Activated naive CD8-positive, alpha-beta T cell treated with anti-CD3 and anti-CD28 coated beads for 36 hours (primary cell): ENCODE data around the gene CACNA2D1. TPM values are rescaled to one million over a fixed set of nuclear protein-coding genes. Genes with fewer than 3 reads are reported as not detected.

Experiments
- DNase-seq: peaks from one replicate; pipeline ENCODE4 v3.0.0; 2021
- H3K27ac Mint-ChIP-seq: one replicate; pipeline ENCODE4 v1.8.0; 2022; ENCODE audit warnings: mild to moderate bottlenecking, moderate library complexity, mixed read lengths
- H3K27me3 Mint-ChIP-seq: one replicate; pipeline ENCODE4 v1.8.0; 2022; ENCODE audit warnings: mild to moderate bottlenecking, mixed read lengths
- H3K36me3 Mint-ChIP-seq: one replicate; pipeline ENCODE4 v1.8.0; 2021; ENCODE audit warnings: mild to moderate bottlenecking, mixed read lengths
- H3K4me1 Mint-ChIP-seq: one replicate; pipeline ENCODE4 v1.8.0; 2021; ENCODE audit warnings: mixed read lengths
- H3K4me3 Mint-ChIP-seq: one replicate; pipeline ENCODE4 v1.8.0; 2022; ENCODE audit warnings: mild to moderate bottlenecking, moderate library complexity, mixed read lengths
- H3K9me3 Mint-ChIP-seq: one replicate; pipeline ENCODE4 v1.8.0; 2022; ENCODE audit warnings: mixed read lengths
- total RNA-seq, 2 experiments: library from RNA; stranded (reverse); gene quantifications; one replicate each; pipeline ENCODE4 v1.2.3, GENCODE V29; 2021

CACNA2D1 gene
- total RNA-seq, 2 experiments from 2014 or later: not detected

- DNase-seq: no peak
- Mint-ChIP-seq H3K4me3 (no peak overlapping the region), H3K36me3 (no peaks in the 10 kb centered on the region), H3K4me1 (no peaks in the 10 kb centered on the region), H3K9me3 (no peaks in the 10 kb centered on the region), H3K27ac (no peak overlapping the region), H3K27me3 (peaks cover 7% of the 10 kb centered on the region)
Measured at GRCh38 chr7:82230811-82231581, 212.6 kb downstream of the CACNA2D1 start.

- DNase-seq: no peak
- H3K4me1 Mint-ChIP-seq: no peaks in the 10 kb centered on the region
- peaks cover 7% of the 10 kb centered on the region for H3K27me3 Mint-ChIP-seq
- no peak overlapping the region for H3K4me3 Mint-ChIP-seq
- H3K9me3 Mint-ChIP-seq: no peaks in the 10 kb centered on the region
- H3K27ac Mint-ChIP-seq: no peak overlapping the region
- H3K36me3 Mint-ChIP-seq: no peaks in the 10 kb centered on the region
Measured at GRCh38 chr7:82229164-82229563, 214.4 kb downstream of the CACNA2D1 start.

GRCh38 chr7:82226191-82226590 is 217.4 kb downstream of the CACNA2D1 start:
- no peak overlapping the region for H3K4me3 Mint-ChIP-seq

GRCh38 chr7:82224529-82224928 is 219.0 kb downstream of the CACNA2D1 start:
- no peaks in the 10 kb centered on the region for H3K27me3 Mint-ChIP-seq
- H3K9me3 Mint-ChIP-seq: no peaks in the 10 kb centered on the region
- H3K27ac Mint-ChIP-seq: no peak overlapping the region
- H3K4me1 Mint-ChIP-seq: no peaks in the 10 kb centered on the region
- DNase-seq: no peak
- no peak overlapping the region for H3K4me3 Mint-ChIP-seq
- no peaks in the 10 kb centered on the region for H3K36me3 Mint-ChIP-seq

More at GRCh38 chr7:82226191-82226590, 217.4 kb downstream of the CACNA2D1 start:
- Mint-ChIP-seq H3K27ac (no peak overlapping the region), H3K27me3 (peaks cover 1% of the 10 kb centered on the region), H3K4me1 (no peaks in the 10 kb centered on the region), H3K9me3 (no peaks in the 10 kb centered on the region), H3K36me3 (no peaks in the 10 kb centered on the region)
- no peak for DNase-seq

- Mint-ChIP-seq H3K4me3 (no peak overlapping the region), H3K36me3 (no peaks in the 10 kb centered on the region)
- DNase-seq: no peak
Measured at GRCh38 chr7:82223580-82223979, 220.0 kb downstream of the CACNA2D1 start.

GRCh38 chr7:82221152-82221674 is 222.4 kb downstream of the CACNA2D1 start:
- no peaks in the 10 kb centered on the region for H3K9me3 Mint-ChIP-seq
- no peak overlapping the region for H3K4me3 Mint-ChIP-seq
- H3K27me3 Mint-ChIP-seq: no peaks in the 10 kb centered on the region
- H3K27ac Mint-ChIP-seq: no peak overlapping the region
- H3K4me1 Mint-ChIP-seq: no peaks in the 10 kb centered on the region
- no peak for DNase-seq
- H3K36me3 Mint-ChIP-seq: no peaks in the 10 kb centered on the region

More at GRCh38 chr7:82223580-82223979, 220.0 kb downstream of the CACNA2D1 start:
- H3K27me3 Mint-ChIP-seq: no peaks in the 10 kb centered on the region
- H3K9me3 Mint-ChIP-seq: no peaks in the 10 kb centered on the region
- no peak overlapping the region for H3K27ac Mint-ChIP-seq
- H3K4me1 Mint-ChIP-seq: no peaks in the 10 kb centered on the region

GRCh38 chr7:82212466-82212865 is 231.1 kb downstream of the CACNA2D1 start:
- H3K4me1 Mint-ChIP-seq: no peaks in the 10 kb centered on the region
- H3K27me3 Mint-ChIP-seq: no peaks in the 10 kb centered on the region
- no peak for DNase-seq
- H3K4me3 Mint-ChIP-seq: no peak overlapping the region
- no peaks in the 10 kb centered on the region for H3K36me3 Mint-ChIP-seq
- H3K27ac Mint-ChIP-seq: no peak overlapping the region
- H3K9me3 Mint-ChIP-seq: no peaks in the 10 kb centered on the region

GRCh38 chr7:82211333-82211732 is 232.2 kb downstream of the CACNA2D1 start:
- H3K9me3 Mint-ChIP-seq: no peaks in the 10 kb centered on the region
- no peaks in the 10 kb centered on the region for H3K27me3 Mint-ChIP-seq
- H3K4me1 Mint-ChIP-seq: no peaks in the 10 kb centered on the region
- no peak overlapping the region for H3K27ac Mint-ChIP-seq
- no peak for DNase-seq
- H3K36me3 Mint-ChIP-seq: no peaks in the 10 kb centered on the region
- H3K4me3 Mint-ChIP-seq: no peak overlapping the region

- no peak overlapping the region for H3K4me3 Mint-ChIP-seq
- H3K27ac Mint-ChIP-seq: no peak overlapping the region
Measured at GRCh38 chr7:82210416-82211184, 233.0 kb downstream of the CACNA2D1 start.

GRCh38 chr7:82209179-82209747 is 234.3 kb downstream of the CACNA2D1 start:
- no peak for DNase-seq
- Mint-ChIP-seq H3K4me3 (no peak overlapping the region), H3K36me3 (no peaks in the 10 kb centered on the region), H3K4me1 (no peaks in the 10 kb centered on the region), H3K27me3 (no peaks in the 10 kb centered on the region), H3K9me3 (no peaks in the 10 kb centered on the region), H3K27ac (no peak overlapping the region)

More at GRCh38 chr7:82210416-82211184, 233.0 kb downstream of the CACNA2D1 start:
- no peaks in the 10 kb centered on the region for H3K27me3 Mint-ChIP-seq
- no peak for DNase-seq
- no peaks in the 10 kb centered on the region for H3K36me3 Mint-ChIP-seq
- no peaks in the 10 kb centered on the region for H3K4me1 Mint-ChIP-seq
- H3K9me3 Mint-ChIP-seq: no peaks in the 10 kb centered on the region

- Mint-ChIP-seq H3K4me3 (no peak overlapping the region), H3K27me3 (no peaks in the 10 kb centered on the region), H3K27ac (no peak overlapping the region), H3K9me3 (no peaks in the 10 kb centered on the region), H3K36me3 (no peaks in the 10 kb centered on the region), H3K4me1 (no peaks in the 10 kb centered on the region)
- no peak for DNase-seq
Measured at GRCh38 chr7:82204694-82205093, 238.9 kb downstream of the CACNA2D1 start.

GRCh38 chr7:82202965-82203364 is 240.6 kb downstream of the CACNA2D1 start:
- no peaks in the 10 kb centered on the region for H3K36me3 Mint-ChIP-seq
- H3K27ac Mint-ChIP-seq: no peak overlapping the region
- no peaks in the 10 kb centered on the region for H3K27me3 Mint-ChIP-seq
- no peak for DNase-seq
- no peak overlapping the region for H3K4me3 Mint-ChIP-seq
- no peaks in the 10 kb centered on the region for H3K4me1 Mint-ChIP-seq
- H3K9me3 Mint-ChIP-seq: no peaks in the 10 kb centered on the region

GRCh38 chr7:82202107-82202506 is 241.5 kb downstream of the CACNA2D1 start:
- Mint-ChIP-seq H3K4me1 (no peaks in the 10 kb centered on the region), H3K27ac (no peak overlapping the region), H3K9me3 (no peaks in the 10 kb centered on the region), H3K27me3 (no peaks in the 10 kb centered on the region), H3K36me3 (no peaks in the 10 kb centered on the region), H3K4me3 (no peak overlapping the region)
- DNase-seq: no peak

- H3K27ac Mint-ChIP-seq: no peak overlapping the region
- no peaks in the 10 kb centered on the region for H3K4me1 Mint-ChIP-seq
- no peak for DNase-seq
- H3K27me3 Mint-ChIP-seq: no peaks in the 10 kb centered on the region
- no peaks in the 10 kb centered on the region for H3K9me3 Mint-ChIP-seq
- no peaks in the 10 kb centered on the region for H3K36me3 Mint-ChIP-seq
- H3K4me3 Mint-ChIP-seq: no peak overlapping the region
Measured at GRCh38 chr7:82200601-82201000, 243.0 kb downstream of the CACNA2D1 start.

GRCh38 chr7:82194016-82194643 is 249.4 kb downstream of the CACNA2D1 start:
- Mint-ChIP-seq H3K27ac (no peak overlapping the region), H3K27me3 (no peaks in the 10 kb centered on the region), H3K9me3 (peaks cover 1% of the 10 kb centered on the region), H3K36me3 (no peaks in the 10 kb centered on the region), H3K4me3 (no peak overlapping the region), H3K4me1 (no peaks in the 10 kb centered on the region)
- no peak for DNase-seq
